Mucosa of rectum (tissue), 2 donors: ENCODE results near the gene NUBP2.

Experiments used
- H3K27ac ChIP-seq, 2 donors: one replicate each; pipeline ENCODE4 v1.7.0; 2013; ENCODE audit warnings: inconsistent platforms in 2 of 2, low read depth in 2 of 2, low read length in 2 of 2
- H3K27me3 ChIP-seq, 2 donors: one replicate each; pipeline ENCODE4 v1.7.0; 2013; ENCODE audit warnings: low read length in 2 of 2; ENCODE audit not compliant: control insufficient read depth in 2 of 2, insufficient read depth in 2 of 2
- H3K36me3 ChIP-seq, 2 donors: one replicate each; pipeline ENCODE4 v1.7.0; 2013; ENCODE audit warnings: low read length in 2 of 2; ENCODE audit not compliant: control insufficient read depth in 2 of 2, insufficient read depth in 2 of 2
- H3K4me1 ChIP-seq, 2 donors: one replicate each; pipeline ENCODE4 v1.7.0; 2013; ENCODE audit warnings: low read length in 2 of 2, mild to moderate bottlenecking in 1 of 2; ENCODE audit not compliant: control insufficient read depth in 2 of 2, insufficient read depth in 2 of 2
- H3K4me3 ChIP-seq, 2 donors: one replicate each; pipeline ENCODE4 v1.7.0; 2013; ENCODE audit warnings: low read length in 2 of 2
- H3K9ac ChIP-seq, 2 donors: one replicate each; pipeline ENCODE4 v1.7.0; 2013; ENCODE audit warnings: low read length in 2 of 2, low read depth in 1 of 2, mild to moderate bottlenecking in 1 of 2
- H3K9me3 ChIP-seq, 2 donors: one replicate each; pipeline ENCODE4 v1.7.0; 2013; ENCODE audit warnings: low read length in 2 of 2; ENCODE audit not compliant: control insufficient read depth in 2 of 2
- donor health status: healthy.
- donor health status: Normal muscosa, but diverticular disease.

Gene NUBP2

GRCh38 chr16:1786242-1787055 lies 3.7 kb downstream of the NUBP2 start:
- no peaks in the 10 kb centered on the region for H3K9me3 ChIP-seq
- no peak overlapping the region for H3K4me3 ChIP-seq
- H3K27ac ChIP-seq = no peak overlapping the region
- no peaks in the 10 kb centered on the region for H3K27me3 ChIP-seq
- no peak overlapping the region for H3K9ac ChIP-seq
- H3K4me1 ChIP-seq = peaks cover 8 to 9% of the 10 kb centered on the region in 2 donors
- H3K36me3 ChIP-seq = peaks cover 0 to 16% of the 10 kb centered on the region in 2 donors

GRCh38 chr16:1787056-1787321 lies 4.2 kb downstream of the NUBP2 start:
- Histone ChIP-seq H3K4me1 (peaks cover 4 to 6% of the 10 kb centered on the region in 2 donors), H3K36me3 (peaks cover 0 to 16% of the 10 kb centered on the region in 2 donors), H3K27ac (no peak overlapping the region)

GRCh38 chr16:1787322-1788094 lies 4.7 kb downstream of the NUBP2 start:
- H3K9me3 ChIP-seq = no peaks in the 10 kb centered on the region
- H3K36me3 ChIP-seq = peaks cover 0 to 16% of the 10 kb centered on the region in 2 donors
- peaks cover 4 to 6% of the 10 kb centered on the region in 2 donors for H3K4me1 ChIP-seq
- H3K4me3 ChIP-seq = no peak overlapping the region
- no peaks in the 10 kb centered on the region for H3K27me3 ChIP-seq
- no peak overlapping the region for H3K27ac ChIP-seq
- no peak overlapping the region for H3K9ac ChIP-seq

More at GRCh38 chr16:1787056-1787321, 4.2 kb downstream of the NUBP2 start:
- no peak overlapping the region for H3K9ac ChIP-seq
- no peak overlapping the region for H3K4me3 ChIP-seq
- H3K9me3 ChIP-seq = no peaks in the 10 kb centered on the region
- no peaks in the 10 kb centered on the region for H3K27me3 ChIP-seq

- no peaks in the 10 kb centered on the region for H3K27me3 ChIP-seq
- H3K36me3 ChIP-seq = peaks cover 0 to 16% of the 10 kb centered on the region in 2 donors
- H3K9me3 ChIP-seq = no peaks in the 10 kb centered on the region
- no peak overlapping the region for H3K27ac ChIP-seq
- H3K4me3 ChIP-seq = no peak overlapping the region
- H3K4me1 ChIP-seq = peaks cover 4 to 6% of the 10 kb centered on the region in 2 donors
- no peak overlapping the region for H3K9ac ChIP-seq
Measured at GRCh38 chr16:1788095-1788707, 5.4 kb downstream of the NUBP2 start.

- Histone ChIP-seq H3K36me3 (peaks cover 0 to 16% of the 10 kb centered on the region in 2 donors), H3K27me3 (no peaks in the 10 kb centered on the region), H3K9me3 (no peaks in the 10 kb centered on the region), H3K27ac (no peak overlapping the region), H3K4me3 (no peak overlapping the region), H3K4me1 (peaks cover 4 to 6% of the 10 kb centered on the region in 2 donors), H3K9ac (no peak overlapping the region)
Measured at GRCh38 chr16:1788708-1789100, 5.9 kb downstream of the NUBP2 start.

GRCh38 chr16:1789643-1790045 lies 6.9 kb downstream of the NUBP2 start:
- Histone ChIP-seq H3K27ac (no peak overlapping the region), H3K4me1 (no peaks in the 10 kb centered on the region), H3K27me3 (no peaks in the 10 kb centered on the region), H3K36me3 (peaks cover 0 to 16% of the 10 kb centered on the region in 2 donors), H3K9ac (no peak overlapping the region), H3K4me3 (no peak overlapping the region), H3K9me3 (no peaks in the 10 kb centered on the region)

GRCh38 chr16:1790261-1790610 lies 7.5 kb downstream of the NUBP2 start:
- Histone ChIP-seq H3K27ac (no peak overlapping the region), H3K9ac (no peak overlapping the region), H3K36me3 (peaks cover 0 to 16% of the 10 kb centered on the region in 2 donors)

GRCh38 chr16:1790611-1791255 lies 8.0 kb downstream of the NUBP2 start:
- no peaks in the 10 kb centered on the region for H3K9me3 ChIP-seq
- no peak overlapping the region for H3K9ac ChIP-seq
- peaks cover 0 to 16% of the 10 kb centered on the region in 2 donors for H3K36me3 ChIP-seq
- H3K4me1 ChIP-seq = no peaks in the 10 kb centered on the region
- no peak overlapping the region for H3K27ac ChIP-seq
- no peak overlapping the region for H3K4me3 ChIP-seq
- H3K27me3 ChIP-seq = no peaks in the 10 kb centered on the region

More at GRCh38 chr16:1790261-1790610, 7.5 kb downstream of the NUBP2 start:
- Histone ChIP-seq H3K4me1 (no peaks in the 10 kb centered on the region), H3K4me3 (no peak overlapping the region), H3K27me3 (no peaks in the 10 kb centered on the region), H3K9me3 (no peaks in the 10 kb centered on the region)

GRCh38 chr16:1791256-1791942 lies 8.6 kb downstream of the NUBP2 start:
- Histone ChIP-seq H3K9ac (no peak overlapping the region), H3K36me3 (peaks cover 0 to 14% of the 10 kb centered on the region in 2 donors), H3K27ac (no peak overlapping the region), H3K4me1 (no peaks in the 10 kb centered on the region), H3K27me3 (no peaks in the 10 kb centered on the region), H3K9me3 (no peaks in the 10 kb centered on the region), H3K4me3 (no peak overlapping the region)
